UCSD-AML1 (cell line): Measurements from ENCODE around the gene HSPB6.

Experiments
- DNase-seq: peaks from one replicate; lab custom pipeline; 2025; ENCODE audit not compliant: unreplicated experiment; lab: John Stamatoyannopoulos, UW

The HSPB6 gene

DNA sequence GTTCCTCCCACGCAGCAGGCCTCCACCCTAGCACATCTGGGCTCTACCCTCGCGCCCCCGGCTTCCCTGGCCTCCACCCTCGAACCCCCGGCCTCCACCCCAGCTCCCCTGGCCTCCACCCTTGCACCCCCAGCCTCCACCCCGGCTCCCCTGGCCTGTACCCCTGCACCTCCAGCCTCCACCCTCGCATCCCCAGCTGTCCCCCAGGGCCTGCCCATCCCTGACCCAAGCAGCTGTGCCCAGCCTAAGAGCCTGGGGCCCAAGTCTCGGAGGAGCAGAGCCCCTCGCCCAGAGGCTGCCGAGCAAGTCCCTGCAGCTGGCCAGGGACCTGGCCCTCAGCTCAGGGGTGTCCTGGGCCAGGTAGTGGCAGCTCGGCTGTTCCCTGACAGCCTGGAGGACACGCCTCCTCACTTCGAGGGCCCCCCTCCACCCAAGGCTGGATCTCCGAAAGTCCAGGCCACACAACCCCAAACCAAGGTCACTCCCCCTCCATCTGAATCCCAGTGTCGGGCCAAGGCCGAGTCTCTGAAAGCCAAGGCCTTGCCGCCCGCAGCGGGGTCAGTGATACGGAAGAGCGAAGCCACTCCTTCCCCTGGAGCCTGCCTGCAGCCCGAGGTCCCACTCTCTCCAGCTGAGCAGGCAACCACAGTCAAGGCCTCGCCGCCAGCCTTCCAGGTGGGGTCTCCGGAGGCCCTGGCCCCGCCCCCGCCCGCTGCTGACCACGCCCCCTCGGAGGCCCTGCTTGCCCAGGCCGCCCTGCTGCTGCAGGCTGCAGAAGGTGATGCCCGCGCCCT lies 10.7 kb upstream of the HSPB6 start:
- DNase-seq = no peak

DNA sequence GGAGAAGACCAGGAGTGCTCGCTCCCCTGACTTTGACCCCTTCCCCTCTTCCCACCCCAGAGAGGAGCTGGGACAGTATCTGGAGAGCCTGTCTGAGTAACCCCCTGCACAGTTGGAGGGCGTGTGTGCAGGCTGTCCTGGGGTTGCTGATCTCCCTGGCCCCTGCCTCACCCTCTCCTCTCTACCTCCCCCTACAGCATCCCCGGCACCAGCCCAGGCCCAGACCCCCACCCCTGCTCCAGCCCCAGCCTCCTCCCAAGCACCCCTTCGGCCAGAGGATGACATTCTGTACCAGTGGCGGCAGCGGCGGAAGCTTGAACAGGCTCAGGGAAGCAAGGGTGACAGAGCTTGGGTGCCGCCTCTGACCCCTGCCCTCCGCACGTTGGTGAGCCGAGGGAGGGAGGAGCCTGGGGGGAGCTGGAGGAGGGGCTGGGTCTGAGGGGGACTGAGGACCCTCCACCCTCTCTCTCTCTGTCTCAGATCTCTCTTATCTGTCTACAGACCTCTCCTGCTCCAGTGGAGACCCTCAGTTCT lies 9.8 kb upstream of the HSPB6 start:
- no peak for DNase-seq

DNA sequence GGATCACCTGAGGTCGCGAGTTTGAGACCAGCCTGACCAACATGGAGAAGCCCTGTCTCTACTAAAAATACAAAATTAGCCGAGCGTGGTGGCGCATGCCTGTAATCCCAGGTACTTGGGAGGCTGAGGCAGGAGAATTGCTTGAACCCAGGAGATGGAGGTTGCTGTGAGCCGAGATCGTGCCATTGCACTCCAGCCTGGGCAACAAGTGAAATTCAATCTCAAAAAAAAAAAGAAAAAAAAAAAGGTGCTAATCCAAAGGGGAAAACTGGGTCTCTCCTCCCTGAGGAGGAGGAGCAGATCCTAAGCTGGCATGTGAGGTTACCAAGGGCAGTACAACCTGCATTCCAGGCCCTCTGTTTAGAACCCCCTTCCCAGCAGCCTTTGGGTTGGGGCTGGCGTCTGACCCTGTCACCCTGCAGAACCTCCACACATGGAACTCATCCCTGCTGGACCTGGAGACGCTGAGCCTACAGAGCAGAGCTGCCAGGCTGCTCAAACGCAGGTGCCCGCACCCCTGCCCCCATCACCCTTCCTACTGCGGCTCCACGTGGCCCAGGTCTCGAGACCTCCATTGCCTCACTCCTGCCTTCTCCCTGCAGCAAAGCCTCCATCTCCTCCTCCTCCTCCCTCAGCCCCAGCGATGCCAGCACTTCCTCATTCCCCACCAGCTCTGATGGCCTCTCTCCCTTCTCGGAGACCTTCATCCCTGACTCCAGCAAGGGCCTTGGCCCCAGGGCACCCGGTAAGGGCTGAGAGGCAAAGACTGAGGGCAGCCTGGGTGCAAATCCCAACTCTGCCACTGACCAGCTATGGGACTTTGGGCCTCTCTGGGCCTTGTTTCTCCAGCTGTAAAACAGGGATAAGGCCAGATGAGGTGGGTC lies 7.8 kb upstream of the HSPB6 start:
- no peak for DNase-seq

DNA sequence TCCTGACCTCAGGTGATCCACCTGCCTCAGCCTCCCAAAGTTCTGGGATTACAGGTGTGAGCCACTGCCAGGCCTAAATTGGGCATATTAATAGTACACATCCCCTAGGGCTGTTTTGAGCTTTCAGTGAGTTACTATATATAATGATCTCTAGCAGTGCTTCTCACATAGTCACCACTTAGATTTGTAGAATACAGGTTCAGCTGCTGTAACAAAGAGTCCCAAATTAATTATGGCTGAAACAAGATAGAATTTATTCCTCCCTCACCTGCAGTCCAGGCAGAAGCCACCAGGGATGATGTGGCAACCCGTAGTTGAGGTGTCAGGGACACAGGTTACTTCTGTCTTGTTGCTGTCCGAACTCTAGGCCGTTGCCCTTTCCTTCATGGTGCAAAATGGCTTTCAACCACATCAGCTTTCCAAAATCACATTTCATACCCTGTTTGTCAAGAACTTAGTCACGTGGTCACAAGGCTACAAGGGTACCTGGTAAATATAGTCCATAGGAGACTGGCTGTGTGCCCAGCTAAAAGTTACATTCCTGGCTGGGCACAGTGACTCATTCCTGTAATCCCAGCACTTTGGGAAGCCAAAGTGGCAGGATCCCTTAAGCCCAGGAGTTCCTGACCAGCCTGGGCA lies 4.0 kb upstream of the HSPB6 start:
- no peak for DNase-seq

DNA sequence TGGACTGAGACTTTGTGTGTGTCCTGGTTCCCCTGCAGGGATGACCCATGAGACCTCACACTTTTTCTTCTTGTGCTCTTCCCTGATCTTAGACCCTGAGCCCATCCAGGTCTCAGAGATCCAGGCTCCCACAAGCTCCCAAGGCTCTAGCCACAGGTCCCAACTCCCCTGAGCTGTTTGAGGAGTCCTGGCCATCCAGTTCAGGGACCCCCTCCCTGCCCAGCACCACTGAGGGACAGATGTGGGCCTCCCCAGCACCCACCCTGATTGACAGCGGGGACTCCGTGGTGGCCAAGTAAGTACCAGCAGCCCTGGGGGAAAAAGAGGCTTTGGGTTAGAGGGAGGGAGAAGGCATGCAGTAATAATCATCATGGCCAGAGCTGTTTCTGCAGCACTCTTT lies 2.9 kb upstream of the HSPB6 start:
- DNase-seq = no peak

DNA sequence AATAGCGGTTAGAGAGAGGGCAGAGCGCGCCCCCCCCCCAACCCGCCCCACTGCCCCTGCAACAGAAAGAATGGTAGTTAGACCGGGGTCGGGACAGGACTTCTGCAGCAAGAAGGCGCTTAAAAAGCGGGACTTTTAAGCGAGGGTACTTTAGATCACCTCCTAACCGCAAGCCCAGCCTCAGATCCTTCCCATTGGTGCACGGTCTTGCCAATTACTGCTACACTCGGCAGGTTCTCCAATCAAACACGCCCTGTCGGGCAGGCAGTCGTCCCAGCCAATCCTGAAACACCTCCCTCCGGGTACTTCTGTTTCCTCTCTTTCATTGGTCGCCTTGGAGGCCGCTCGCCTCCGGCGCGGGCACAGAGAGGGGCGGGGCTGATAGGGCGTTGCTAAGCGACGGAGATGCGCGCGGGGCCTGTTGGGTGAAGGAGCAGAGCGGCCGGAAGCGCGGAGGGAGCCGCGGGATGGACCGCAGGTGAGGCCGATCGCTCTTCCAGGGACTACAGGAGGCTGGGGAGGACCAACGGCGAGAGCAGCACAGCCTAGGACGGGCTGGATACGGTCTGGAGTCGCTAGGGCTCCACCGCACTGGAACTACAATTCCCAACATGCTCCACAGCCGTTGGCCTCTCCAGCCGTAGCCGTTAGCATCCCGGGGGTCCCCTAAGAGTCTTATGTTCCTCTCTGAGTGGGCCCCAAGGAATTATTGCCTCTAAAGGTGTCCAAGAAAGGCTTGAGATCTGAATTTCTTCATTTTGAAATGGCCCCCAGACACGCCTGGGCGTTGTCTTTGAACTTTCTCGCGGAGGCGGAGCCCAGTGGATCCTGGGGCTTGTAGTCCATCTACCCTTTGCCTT lies 1.1 kb upstream of the HSPB6 start, which contains the start of gene PROSER3:
TSS of gene PROSER3 (plus strand) at position 428 of the 860 bp plus-strand sequence. CDS start at position 468, 40 bp downstream.
- peak; percentile 97 for DNase-seq

DNA sequence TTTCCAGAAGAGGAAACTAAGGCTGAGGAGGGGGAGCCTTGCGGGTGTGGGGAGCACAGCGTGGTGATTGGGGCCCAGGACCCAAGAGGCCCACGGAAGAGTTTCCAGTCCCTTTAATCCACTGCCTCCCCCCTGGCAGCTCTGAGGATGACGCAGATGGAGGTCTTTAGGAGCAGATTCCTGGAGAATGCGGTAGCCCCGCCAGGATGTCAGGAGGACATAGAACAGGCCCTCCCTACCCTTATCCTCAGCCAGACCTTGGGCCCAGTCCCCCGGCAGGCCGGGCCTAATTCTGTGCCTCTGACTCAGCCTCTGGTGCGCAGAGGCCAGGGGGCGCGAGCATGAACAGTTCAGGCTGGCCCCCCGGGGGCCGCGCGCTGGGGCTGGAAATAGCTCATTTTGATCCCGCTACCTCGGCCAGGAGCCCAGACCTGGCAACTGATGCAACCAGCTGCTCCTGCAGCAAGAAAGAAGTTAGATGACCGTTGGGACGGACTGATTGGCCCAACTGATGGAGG lies 461 bp upstream of the HSPB6 start:
- no peak for DNase-seq

DNA sequence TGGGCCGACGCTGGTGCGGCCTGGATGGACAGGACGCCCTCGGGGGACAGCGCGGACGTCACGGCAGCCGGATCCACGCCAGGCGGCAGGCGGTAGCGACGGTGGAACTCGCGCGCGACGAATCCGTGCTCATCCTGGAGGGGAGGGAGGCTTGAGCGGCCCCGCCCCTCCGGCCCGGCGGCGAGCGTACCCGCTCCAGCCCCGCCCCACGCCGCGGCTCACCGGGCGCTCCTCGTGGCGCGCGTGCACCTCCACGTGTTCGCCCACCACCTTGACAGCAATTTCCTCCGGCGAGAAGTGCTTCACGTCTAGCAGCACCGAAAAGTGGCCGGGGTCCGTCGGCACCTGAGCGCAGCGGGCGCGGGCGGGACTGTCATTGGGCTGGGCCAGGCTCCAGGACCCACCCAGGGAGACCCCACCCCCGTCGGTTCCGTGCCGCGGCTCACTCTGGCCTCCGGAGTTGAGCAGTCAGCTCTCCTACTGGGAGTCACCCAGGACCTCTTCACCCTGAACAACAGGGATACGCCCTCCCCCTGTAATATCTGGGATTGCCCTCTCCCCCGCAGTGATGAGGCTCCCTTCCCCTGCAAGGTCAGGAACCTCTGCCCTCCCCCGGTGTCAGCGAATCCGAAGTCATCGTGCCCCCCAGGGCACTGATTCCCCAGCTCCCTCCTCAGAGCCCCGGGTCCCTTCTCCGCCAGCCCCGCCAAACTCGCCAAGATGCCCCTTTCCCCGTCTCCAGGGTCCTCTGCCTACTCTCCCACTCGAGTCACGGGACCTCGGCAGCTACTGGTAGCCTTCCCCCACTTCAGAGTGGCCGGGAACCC lies 1.1 kb downstream of the HSPB6 start:
- no peak for DNase-seq

DNA sequence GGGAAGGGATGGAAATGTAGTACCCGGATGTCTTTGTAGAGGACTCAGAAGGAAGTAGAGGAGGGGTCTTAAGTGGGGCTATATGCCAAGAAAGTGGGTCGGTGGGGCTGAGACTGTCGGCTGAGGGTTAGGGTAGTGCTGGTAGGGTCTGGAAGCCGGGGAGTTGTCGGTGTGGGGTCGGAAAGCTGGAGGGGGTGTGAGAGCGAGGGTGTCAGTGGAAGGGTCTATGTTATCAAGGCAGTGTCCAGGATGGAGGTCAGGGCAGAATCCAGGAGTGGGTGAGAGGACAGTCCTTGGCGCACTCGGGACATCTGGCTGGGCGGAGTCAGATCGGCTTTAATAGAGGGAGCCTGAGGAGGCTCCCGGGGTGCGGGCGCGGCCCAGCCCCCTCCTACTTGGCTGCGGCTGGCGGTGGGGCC lies 1.7 kb downstream of the HSPB6 start:
- no peak for DNase-seq

DNA sequence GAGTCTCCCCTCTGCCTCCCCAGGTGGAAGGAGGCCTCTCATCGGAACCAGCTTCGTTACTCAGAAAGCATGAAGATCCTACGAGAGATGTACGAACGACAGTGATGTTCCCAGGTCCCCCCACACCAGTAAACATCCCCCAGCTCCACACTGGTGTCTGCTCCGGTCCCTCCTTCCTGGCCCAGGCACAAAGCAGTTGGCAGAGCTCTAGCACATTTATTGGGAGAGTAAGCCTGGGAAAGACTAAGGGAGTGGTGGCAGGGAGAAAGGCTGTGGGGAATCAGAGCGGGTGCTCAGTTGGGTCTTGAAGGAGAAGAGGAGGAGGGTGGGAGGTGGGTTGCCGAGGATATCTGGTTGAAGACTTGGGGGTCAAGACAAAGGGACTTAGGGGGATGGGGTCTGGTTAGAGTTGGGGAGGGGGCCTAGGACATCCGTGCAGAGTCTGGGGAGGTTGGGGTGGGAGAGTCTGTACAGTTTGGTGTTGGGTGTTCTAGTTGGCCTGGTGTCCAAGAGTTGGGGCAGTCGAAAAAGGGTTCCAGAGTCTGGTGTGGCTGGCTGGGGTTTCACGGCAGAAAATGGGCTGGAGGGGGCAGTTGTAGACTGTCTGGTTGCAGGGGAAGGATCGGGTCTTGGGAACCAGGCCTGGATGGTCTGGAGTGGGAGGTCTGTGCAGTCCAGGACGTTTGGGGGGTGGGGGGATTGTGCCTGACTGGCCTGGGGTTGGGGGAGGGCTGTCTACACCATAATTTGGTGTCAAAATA lies 2.3 kb downstream of the HSPB6 start:
- no peak for DNase-seq

DNA sequence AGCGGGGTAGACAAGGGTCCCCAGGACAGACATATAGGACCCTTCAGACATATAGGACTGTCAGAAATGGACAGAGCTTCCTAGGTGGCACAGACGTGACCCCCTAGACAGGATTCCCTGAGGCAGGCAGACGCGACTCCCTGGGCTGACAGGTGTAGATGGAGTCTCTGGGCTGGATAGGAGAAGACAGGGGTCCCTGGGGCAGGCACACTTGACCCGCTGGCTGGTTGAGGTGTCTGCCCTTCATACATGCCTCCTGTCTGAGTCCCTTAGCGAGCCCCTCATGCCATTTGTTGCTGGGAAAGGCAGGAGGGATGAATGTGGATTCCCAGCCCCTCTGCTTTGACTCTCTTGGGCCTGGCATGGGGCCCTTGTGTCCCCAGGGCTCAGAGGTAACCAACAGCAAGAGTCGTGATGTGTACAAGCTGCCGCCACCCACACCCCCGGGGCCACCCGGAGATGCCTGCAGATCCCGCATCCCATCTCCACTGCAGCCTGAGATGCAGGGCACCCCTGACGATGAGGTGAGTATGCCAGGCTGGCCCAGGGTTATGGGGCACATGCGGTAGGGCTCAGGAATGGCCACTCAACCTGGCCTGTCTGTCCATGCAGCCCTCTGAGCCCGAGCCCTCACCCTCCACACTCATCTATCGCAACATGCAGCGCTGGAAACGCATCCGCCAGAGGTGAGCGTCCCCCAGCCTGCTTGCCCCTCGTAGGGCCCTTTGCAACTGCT lies 3.0 kb downstream of the HSPB6 start:
- DNase-seq = no peak

DNA sequence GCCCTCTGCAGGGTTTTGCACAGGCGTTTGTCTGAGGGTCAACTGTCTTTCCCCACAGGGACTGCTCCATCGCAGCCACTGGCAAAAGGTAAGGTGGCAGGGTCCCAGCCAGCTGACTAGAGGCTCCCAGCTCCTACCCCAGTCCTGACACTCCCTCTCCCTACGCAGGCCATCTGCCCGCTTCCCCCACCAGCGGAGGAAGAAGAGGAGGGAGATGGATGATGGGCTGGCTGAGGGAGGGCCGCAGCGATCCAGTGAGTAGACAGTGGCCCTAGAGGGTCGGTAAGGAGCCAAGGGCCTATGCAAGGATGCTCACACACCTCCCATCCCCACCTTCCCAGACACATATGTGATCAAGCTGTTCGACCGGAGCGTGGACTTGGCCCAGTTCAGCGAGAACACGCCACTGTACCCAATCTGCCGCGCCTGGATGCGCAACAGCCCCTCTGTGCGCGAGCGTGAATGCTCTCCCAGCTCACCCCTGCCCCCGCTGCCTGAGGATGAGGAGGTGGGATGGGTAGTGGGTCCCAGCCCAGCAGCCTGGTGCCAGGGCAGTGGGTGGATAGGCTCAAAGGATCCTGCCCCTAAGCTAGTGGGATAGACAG lies 4.0 kb downstream of the HSPB6 start:
- DNase-seq = no peak

DNA sequence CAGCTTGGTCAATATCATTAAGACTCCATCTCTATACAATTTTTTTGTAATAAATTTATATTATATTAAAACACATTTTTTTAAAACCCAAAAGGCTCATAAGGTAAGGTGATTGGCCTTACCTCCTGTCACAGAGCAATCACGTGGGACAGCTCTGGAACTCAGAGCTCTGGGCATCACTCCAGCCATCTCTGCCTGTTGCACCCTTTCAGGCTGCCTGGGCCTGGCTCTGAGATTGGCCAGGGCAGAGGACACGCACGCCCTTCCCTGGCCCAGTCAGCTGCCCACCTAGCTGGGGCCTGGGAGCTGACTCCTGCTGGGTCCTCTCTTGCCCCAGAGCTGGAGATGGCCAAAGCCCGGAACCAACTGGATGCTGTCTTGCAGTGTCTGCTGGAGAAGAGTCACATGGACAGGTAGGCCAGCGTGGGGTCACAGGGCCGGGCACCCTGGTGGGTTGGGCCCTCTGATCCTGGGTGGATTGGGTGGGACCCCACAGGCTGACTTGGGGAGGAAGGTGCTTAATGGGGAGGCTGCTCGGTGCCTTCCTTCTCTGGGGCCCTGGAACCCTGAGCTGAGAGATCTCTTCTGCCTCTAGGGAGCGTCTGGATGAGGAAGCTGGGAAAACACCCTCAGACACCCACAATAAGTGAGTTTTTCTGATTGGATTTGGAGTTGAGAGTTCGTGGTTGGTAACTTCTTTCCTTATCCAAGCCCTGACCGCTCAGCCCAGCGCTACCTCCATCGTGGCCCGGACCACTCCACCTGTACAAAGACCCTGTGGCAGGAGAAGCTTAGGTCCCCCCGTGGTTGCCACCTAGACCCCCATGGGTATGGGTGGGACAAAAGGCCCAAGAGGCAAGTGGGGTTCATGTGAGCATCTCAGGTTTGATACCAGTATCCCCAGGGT lies 4.7 kb downstream of the HSPB6 start:
- no peak for DNase-seq

DNA sequence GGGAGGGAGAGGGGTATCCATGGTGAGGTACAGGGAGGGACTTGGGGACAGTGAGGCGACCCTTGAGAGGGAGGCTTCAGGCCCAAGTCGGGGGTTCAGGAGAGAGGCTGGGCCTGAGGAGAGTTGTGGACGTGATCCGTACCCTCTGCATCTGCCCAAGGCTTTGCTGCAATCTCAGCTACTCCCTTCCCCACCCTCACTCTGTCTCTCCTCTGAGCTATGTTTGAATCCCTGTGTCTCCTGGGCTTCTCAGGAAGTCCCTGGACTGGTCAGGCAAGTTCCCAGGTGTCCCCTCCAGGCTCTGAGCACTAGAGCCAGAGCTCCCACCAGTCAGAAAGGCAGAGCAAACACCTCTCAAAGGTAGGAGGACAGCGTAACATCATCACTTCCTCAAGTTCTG lies 6.7 kb downstream of the HSPB6 start:
- DNase-seq = no peak

DNA sequence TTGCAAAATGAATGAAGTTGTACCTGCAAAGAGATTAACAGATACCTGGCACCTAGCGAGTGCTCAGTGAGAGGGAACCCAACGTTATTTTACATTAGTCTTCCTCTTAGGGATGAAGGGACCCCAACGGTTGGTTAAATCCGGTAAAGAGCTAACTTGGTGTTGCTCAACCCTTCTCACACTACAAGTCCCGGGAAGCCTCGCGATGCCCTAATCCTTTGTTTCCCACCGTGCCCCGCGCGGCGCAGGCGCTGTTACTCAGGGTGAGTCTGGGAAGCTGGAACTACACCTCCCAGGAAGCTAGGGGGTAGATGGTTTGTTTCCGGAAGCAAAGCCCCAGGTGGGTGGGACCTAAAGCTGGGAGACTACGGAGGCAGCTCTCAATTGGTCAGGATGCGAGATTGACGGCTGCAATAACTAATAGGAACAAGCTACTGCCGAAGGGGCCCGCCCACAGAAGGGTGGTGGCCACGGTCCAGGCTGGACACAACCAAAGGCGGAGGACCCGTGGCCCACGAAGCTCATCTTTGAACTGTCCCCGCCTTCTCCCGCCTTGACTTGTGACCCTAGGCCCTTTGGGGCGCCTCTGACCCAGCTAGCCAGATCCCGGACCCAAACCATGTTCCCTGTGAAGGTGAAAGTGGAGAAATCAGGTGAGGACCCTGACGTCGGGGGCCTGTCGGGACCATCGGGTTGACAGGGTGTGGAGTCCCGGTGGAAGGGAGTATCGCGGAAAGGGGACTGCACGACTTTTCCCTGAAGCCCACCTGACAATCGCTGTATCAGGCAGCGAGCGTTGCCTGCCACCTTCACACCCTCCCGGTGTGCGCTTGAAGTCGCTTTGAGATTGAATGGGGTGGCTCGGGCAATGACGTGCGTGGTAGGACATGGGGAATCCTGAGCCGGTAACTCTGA lies 8.5 kb downstream of the HSPB6 start, which contains the start of gene LIN37:
TSS of gene LIN37 (plus strand) at position 471 of the 915 bp plus-strand sequence. CDS start at position 620, 149 bp downstream.
- peak; percentile 98 for DNase-seq
